GM12874 (cell line): Measurements from ENCODE around the gene MARK3.

Experiments used
- TF ChIP-seq, protein P1 (sequence below): IDR thresholded peaks from 2 replicates; pipeline ENCODE4 v1.5.1; 2011; ENCODE audit warnings: low read depth, mild to moderate bottlenecking, control low read depth, low read length, moderate library complexity; ENCODE audit not compliant: insufficient read depth

Gene MARK3

DNA sequence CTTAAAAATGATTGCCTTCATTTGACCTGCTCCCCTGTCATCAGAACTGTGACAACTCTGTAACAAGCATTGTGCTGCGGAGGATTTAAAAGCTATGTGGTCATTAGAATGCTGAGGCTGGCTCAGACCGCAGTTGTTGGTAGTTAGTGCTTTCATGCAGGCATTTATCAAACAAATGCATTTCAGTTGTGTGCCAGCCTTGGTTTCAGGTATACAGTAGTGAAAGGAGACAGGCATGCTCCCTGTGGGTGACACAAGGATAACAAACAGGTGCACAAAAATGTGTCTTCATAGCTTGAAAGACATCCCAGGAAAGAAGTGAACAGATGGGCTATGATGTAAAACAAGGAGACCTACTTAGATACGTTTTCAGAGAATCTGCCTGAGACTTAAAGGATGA is 60.6 kb downstream of the MARK3 start:
- TF ChIP-seq, protein P1, sequence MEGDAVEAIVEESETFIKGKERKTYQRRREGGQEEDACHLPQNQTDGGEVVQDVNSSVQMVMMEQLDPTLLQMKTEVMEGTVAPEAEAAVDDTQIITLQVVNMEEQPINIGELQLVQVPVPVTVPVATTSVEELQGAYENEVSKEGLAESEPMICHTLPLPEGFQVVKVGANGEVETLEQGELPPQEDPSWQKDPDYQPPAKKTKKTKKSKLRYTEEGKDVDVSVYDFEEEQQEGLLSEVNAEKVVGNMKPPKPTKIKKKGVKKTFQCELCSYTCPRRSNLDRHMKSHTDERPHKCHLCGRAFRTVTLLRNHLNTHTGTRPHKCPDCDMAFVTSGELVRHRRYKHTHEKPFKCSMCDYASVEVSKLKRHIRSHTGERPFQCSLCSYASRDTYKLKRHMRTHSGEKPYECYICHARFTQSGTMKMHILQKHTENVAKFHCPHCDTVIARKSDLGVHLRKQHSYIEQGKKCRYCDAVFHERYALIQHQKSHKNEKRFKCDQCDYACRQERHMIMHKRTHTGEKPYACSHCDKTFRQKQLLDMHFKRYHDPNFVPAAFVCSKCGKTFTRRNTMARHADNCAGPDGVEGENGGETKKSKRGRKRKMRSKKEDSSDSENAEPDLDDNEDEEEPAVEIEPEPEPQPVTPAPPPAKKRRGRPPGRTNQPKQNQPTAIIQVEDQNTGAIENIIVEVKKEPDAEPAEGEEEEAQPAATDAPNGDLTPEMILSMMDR = no peak

DNA sequence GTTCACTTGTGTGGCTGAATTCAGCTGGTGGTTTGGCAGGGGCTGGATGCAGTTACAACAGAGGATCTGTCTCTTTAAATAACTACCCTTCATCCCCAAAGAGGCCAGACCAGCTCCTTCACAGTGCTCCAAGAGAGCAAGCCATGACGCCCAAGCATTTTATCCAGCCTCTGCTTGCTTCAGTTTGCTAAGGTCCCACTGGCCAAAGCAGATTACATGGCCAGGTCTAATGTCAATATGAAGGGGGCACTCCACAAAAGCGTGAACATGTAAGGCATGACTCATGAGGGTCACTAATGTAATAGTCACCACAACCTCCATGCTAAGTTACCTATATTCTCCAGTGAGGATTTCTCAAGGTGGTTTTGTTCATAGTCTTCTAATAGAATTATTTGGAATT is 62.9 kb downstream of the MARK3 start:
- TF ChIP-seq, protein P1 = no peak

DNA sequence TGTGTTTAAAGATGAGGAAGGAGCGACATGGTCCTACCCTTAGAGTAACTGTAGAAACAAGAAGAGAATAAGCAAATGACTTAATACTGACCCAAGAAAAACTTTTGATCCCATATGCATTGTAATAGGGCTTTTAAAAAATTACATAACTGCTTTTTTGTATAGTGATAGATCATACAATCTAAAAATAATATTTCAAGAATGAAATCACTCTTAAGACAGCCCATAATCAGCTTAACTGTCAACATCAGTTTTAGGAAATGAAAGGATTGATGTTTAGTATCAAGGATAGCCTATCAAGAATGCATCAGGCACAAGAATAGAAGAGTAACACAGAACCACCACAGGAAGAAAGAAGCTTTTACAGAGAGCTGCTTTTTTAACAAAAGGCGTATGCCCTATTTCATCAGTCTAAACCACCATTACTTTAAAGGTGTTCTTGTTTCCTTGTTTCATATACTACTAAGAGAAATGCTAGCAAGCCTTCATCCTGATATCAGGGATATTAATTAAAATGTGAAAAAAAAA is 64.5 kb downstream of the MARK3 start:
- TF ChIP-seq, protein P1 = no peak

DNA sequence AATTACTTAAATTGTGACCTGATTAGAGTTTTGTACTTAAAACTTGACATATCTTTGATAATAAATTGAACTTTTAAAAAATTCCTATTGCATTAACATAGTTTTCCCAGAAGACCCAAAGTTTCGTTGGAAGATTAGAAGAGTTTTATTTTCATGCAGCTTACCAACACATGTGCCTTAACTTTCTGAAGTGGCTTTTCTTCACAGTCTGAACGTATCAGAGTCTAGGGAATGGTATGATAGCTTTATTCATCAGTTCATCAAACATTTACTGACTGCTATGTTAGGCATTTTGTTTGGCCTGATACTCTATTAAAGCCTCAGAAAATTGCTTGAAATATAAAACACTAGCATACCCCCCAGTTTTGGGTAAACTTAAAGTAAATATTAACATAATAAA is 65.2 kb downstream of the MARK3 start:
- TF ChIP-seq, protein P1 = no peak

DNA sequence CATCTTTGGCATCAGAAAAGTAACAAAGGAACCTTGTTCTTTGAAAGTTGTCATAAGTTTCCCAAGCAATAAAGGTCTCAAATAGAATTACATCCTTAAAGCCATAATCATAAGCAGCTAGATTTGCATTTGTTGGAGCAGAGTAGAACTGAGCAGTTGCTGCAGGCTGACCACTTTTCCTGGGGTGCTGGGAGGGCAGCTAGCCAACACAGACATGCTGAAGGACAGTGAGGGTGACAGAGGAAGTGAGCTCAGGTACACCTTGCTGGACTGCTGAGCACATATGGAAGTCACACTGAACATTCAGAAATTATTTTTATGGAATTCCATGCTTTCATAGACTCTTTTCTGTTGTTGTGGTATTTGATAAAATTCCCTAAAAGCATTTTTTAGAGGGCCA is 66.2 kb downstream of the MARK3 start:
- TF ChIP-seq, protein P1 = no peak

DNA sequence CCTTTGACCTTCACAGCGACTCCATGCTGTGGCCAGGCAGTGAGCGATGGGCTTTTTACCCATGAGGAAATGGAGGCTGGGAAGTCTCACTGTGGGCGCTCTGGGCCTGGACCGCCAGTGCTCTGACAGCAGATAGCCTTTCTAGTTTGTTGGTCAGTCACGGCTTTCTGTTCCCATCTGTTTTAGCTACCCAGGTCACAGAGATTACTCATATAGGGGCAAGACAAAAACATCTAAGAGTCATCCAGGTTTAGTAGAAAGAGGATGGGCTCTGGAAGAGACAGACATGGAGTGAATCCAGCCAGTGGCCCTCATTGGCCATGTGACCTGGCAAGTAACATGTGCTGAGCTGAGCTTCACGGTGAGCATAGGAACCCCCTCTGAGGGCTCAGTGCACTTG is 68.6 kb downstream of the MARK3 start:
- TF ChIP-seq, protein P1 = no peak

DNA sequence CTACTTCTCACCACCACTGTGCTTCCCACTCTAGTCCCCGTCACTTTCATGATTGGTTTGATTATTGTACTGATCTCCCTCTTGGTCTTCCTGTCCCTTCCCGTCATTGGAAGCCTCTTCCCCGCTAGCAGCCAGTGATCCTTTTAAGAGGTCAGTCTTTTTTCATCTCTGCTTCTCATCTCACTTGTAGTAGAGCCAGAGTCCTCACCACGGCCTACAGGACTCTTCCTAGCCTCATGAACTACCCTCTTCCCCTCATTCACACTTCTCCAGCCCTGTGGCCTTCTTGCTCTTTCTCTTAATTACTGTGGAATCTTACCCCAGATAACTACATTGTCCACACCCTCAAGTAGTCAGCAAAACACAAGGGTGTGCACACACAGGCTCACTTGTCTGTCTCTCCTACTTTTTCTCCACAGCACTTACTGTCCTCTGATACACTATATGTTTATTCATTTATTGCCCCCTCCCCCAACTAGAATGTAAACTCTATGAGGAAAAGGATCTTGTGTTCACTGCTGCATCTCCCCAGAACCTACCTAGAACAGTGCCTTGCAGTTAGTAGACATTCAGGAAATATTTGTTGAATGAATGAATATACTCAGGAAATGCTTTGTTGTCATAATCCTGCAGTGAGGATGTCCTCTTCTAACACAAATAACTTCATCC is 71.1 kb downstream of the MARK3 start:
- TF ChIP-seq, protein P1 = no peak
